Body of pancreas (tissue), 4 donors: ENCODE results near the gene LRG1. TPM values are rescaled to one million over a fixed set of nuclear protein-coding genes. Genes with fewer than 3 reads are reported as not detected.
A peak's percentile ranks its signal among the peaks of the same experiment; 100 is the strongest.
"Not testable (repeated sequence)": the region's sequence is repeated elsewhere in the genome, so short reads cannot be mapped to it uniquely, and the experiment has no call there.

Source experiments
- ATAC-seq: fragments of 150-250 bp; one replicate; pipeline ENCODE4 v1.9.1; 2016
- DNase-seq, 4 donors: peaks; one replicate each; pipeline ENCODE4 v3.0.0-alpha.2; 2019
- H3K27ac ChIP-seq, 4 donors: fragments of 200-600 bp; sonication (generic); 1 replicate in 3 of 4; 2 replicates in 1 of 4; pipeline versions ENCODE4 v1.5.1 to v1.6.1; 2016 to 2019; ENCODE audit warnings: mild to moderate bottlenecking in 1 of 4, mixed read lengths in 1 of 4, moderate library complexity in 1 of 4
- H3K27me3 ChIP-seq, 2 donors: fragments of 200-600 bp; sonication (generic); one replicate each; pipeline ENCODE4 v1.6.0; 2016; ENCODE audit warnings: mild to moderate bottlenecking in 1 of 2
- H3K36me3 ChIP-seq, 2 donors: fragments of 200-600 bp; sonication (generic); replicated peaks in 1 of 2; 2 replicates each; pipeline ENCODE4 v1.5.1; 2016; ENCODE audit warnings: low read depth in 2 of 2; ENCODE audit not compliant: insufficient read depth in 1 of 2
- H3K4me1 ChIP-seq: fragments of 200-600 bp; sonication (generic); one replicate; pipeline ENCODE4 v1.6.0; 2016
- H3K4me3 ChIP-seq, 2 donors: fragments of 200-600 bp; sonication (generic); 1 replicate in 1 of 2; 2 replicates in 1 of 2; pipeline ENCODE4 v1.5.1; 2016 to 2019
- H3K9me3 ChIP-seq, 3 donors: fragments of 200-600 bp; sonication (generic); 1 replicate in 2 of 3; 2 replicates in 1 of 3; pipeline ENCODE4 v1.5.1; 2016
- POLR2A ChIP-seq, 3 donors: fragments of 450-650 bp; IDR thresholded peaks; one replicate each; pipeline ENCODE4 v1.6.1; 2016; ENCODE audit warnings: antibody characterized with exemption in 3 of 3, mild to moderate bottlenecking in 2 of 3
- WGBS, 2 donors: methylation state at CpG; one replicate each; pipeline ENCODE4 v1.1.5; 2017; 5-methylcytosine and 5-hydroxymethylcytosine counted together
- intact Hi-C: fragments of 100-400 bp; cut with DNase I; formaldehyde crosslinking; loops from one replicate; pipeline ENCODE4 v1.15.1; 2023
- total RNA-seq, 2 donors: library from RNA; depleted of rRNA; stranded (reverse); fragments of >200 nt; gene quantifications; one replicate each; pipeline ENCODE4 v1.1.0, GENCODE V29; 2016
- TF ChIP-seq, protein P1 (sequence below), 7 experiments: fragments of 450-650 bp in 4 of 7; fragments of 200-600 bp in 3 of 7; sonication (generic) in 3 of 7; IDR thresholded peaks; one replicate each; pipeline ENCODE4 v1.5.1; 2016 to 2019; ENCODE audit warnings: antibody characterized with exemption in 7 of 7

Gene LRG1
- total RNA-seq, 2 donors from 2014 or later: 8.8 to 21.1 TPM

DNA sequence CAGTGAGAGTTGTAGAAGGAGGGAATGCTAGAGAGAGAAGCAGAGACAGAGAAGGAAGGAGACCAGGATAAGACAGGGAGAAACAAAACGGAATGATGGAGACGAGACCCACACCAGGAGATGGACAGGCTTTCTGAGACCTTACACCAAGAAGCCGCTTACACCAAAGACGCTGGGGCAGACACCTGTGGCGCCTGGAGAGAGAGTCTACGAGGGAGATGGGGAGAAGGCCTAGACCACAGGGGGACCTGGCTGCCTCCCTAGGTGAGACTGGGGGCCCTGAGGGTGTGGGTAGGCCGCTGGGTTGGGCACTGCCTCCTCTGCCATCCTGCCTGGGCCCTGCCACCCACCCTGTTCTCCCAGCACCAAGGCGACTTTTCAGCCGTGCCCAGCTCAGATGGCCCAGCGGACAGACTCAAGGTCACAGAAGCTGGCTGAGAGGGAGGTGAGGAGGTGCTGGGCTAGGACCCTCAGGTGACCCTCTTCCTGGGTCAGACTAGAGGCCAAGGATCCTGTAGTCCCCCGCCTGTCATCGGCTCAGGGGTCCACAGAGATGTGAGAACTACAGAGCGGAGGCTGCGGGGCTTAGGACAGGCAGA lies 9.8 kb downstream of the LRG1 start:
- Histone ChIP-seq H3K27ac (no peak overlapping the region), H3K4me1 (peaks cover 29% of the 10 kb centered on the region), H3K27me3 (no peaks in the 10 kb centered on the region), H3K4me3 (no peak overlapping the region), H3K36me3 (peaks cover 0 to 5% of the 10 kb centered on the region in 2 donors), H3K9me3 (no peaks in the 10 kb centered on the region)
- TF ChIP-seq, protein P1, sequence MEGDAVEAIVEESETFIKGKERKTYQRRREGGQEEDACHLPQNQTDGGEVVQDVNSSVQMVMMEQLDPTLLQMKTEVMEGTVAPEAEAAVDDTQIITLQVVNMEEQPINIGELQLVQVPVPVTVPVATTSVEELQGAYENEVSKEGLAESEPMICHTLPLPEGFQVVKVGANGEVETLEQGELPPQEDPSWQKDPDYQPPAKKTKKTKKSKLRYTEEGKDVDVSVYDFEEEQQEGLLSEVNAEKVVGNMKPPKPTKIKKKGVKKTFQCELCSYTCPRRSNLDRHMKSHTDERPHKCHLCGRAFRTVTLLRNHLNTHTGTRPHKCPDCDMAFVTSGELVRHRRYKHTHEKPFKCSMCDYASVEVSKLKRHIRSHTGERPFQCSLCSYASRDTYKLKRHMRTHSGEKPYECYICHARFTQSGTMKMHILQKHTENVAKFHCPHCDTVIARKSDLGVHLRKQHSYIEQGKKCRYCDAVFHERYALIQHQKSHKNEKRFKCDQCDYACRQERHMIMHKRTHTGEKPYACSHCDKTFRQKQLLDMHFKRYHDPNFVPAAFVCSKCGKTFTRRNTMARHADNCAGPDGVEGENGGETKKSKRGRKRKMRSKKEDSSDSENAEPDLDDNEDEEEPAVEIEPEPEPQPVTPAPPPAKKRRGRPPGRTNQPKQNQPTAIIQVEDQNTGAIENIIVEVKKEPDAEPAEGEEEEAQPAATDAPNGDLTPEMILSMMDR (IDR thresholded peaks at IDR 0.05): no peak
- no peak for TF ChIP-seq POLR2A (IDR thresholded peaks at IDR 0.05)
- ATAC-seq (no peak), DNase-seq (no peak)
- WGBS, 2 donors: 76 to 78% methylated on average over 13 to 14 of the region's 14 CpGs
- intact Hi-C loops: no loop called here

DNA sequence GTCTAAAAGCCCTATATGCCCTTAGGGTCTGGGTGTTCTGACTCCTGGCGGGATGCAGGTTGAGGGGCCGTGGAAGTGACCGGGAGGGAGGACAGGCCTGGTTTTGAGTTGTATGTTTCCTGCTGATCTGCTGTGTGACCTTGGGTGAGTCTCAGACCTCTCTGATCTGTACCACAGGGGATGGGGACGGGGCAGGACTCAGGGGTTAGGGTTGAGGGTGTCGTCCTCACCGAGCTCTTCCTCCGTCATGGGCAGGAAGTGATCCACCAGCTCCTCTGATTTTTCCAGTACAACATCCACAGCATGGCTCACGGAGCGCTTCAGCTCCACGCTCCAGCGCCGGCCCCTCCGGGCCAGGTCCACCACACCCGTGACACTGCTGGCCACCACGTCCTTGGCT lies 11.0 kb downstream of the LRG1 start:
- Histone ChIP-seq H3K27ac (no peak overlapping the region), H3K27me3 (no peaks in the 10 kb centered on the region), H3K4me3 (no peak overlapping the region), H3K4me1 (peaks cover 17% of the 10 kb centered on the region), H3K36me3 (peaks cover 0 to 5% of the 10 kb centered on the region in 2 donors), H3K9me3 (no peaks in the 10 kb centered on the region)
- TF ChIP-seq, protein P1 (IDR thresholded peaks at IDR 0.05): no peak
- TF ChIP-seq POLR2A (IDR thresholded peaks at IDR 0.05): no peak
- DNase-seq (no peak), ATAC-seq (no peak)
- 85 to 93% methylated on average over 14 to 15 of the region's 15 CpGs for WGBS, 2 donors
- intact Hi-C loops: no loop called here

DNA sequence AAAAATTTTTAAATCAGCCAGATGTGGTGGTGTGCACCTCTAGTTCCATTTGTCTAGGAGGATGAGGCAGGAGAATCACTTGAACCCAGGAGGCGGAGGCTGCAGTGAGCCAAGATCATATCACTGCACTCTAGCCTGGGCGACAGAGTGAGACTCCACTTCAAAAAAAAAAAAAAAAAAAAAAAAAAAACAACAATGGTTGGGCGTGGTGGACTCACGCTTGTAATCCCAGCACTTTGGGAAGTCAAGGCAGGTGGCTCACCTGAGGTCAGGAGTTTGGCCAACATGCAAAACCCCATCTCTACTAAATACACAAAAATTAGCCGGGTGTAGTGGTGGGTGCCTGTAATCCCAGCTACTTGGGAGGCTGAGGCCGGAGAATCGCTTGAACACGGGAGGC lies 12.5 kb downstream of the LRG1 start:
- H3K4me3 ChIP-seq, H3K27me3 ChIP-seq, H3K27ac ChIP-seq, ATAC-seq, intact Hi-C loops, DNase-seq, H3K9me3 ChIP-seq, H3K36me3 ChIP-seq: not testable (repeated sequence)
- H3K4me1 ChIP-seq: peaks cover 13% of the 10 kb centered on the region
- 85 to 96% methylated on average over 8 of the region's 8 CpGs for WGBS, 2 donors

DNA sequence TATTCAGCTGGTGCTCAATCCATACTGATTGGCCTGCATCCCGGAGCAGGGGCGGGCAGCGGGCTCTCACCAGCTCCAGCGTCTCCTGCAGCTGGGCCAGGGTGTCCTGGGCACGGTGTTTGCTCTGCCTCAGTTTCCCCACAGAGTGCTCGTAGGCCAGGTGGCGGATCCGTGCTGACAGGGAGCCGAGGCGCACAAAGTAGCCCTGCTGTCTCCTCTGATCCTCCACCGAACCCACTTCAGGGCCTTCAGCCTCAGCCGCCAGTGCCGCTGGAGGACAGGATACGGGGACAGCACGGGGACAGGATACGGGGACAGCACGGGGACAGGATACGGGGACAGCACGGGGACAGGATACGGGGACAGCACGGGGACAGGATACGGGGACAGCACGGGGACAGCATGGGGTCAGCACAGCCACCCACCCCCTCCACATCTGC lies 14.3 kb downstream of the LRG1 start:
- Histone ChIP-seq H3K27me3 (no peaks in the 10 kb centered on the region), H3K27ac (no peak overlapping the region), H3K9me3 (no peaks in the 10 kb centered on the region), H3K4me1 (no peaks in the 10 kb centered on the region), H3K4me3 (no peak overlapping the region), H3K36me3 (peaks cover 0 to 5% of the 10 kb centered on the region in 2 donors)
- DNase-seq: no peak
- TF ChIP-seq, protein P1 (IDR thresholded peaks at IDR 0.05): no peak
- TF ChIP-seq POLR2A (IDR thresholded peaks at IDR 0.05): no peak
- WGBS, 2 donors: 84 to 91% methylated on average over 17 to 19 of the region's 23 CpGs
- intact Hi-C loops: no loop called here
- no peak for ATAC-seq

DNA sequence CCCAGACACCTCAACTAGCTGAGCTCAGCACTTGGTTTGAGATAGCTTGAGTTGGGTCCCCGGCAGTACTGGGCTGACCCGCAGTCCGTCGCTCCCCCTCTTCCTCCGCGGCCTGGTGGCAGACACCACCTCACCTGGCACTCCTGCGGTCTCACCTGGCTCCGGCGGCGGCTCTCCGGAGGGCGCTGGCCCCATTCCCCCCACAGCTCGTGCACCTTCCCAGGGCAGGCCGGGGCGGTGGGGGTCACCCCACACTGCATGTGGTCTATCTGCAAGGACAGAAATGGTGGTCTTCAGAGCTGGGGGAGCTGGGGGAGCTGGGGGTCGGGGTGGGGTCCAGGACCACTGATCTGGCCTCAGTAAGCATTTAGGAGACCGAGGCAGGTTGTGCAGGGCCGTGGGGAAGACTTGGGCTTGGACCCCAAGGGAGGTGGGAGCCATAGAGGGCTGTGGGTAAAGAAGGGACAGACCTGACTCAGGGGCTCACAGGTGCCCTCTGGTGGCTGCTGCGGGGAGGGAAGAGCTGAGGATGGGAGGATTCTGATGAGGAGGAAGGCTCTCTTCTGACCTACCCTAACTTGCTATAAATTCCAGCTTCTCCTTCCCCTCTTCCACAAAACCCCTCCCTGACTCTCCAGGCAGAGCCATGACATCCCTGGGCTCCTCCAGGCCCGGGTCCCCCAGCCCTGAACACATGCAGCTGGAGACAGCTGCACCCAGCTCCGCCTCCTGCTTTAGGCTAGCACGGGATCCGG lies 14.9 kb downstream of the LRG1 start:
- 65 to 88% methylated on average over 14 to 22 of the region's 23 CpGs for WGBS, 2 donors
- Histone ChIP-seq H3K36me3 (peaks cover 0 to 5% of the 10 kb centered on the region in 2 donors), H3K4me3 (no peak overlapping the region), H3K4me1 (no peaks in the 10 kb centered on the region), H3K27me3 (no peaks in the 10 kb centered on the region), H3K9me3 (no peaks in the 10 kb centered on the region), H3K27ac (no peak overlapping the region)
- ATAC-seq: no peak
- intact Hi-C loops: no loop called here
- no peak for TF ChIP-seq POLR2A (IDR thresholded peaks at IDR 0.05)
- TF ChIP-seq, protein P1 (IDR thresholded peaks at IDR 0.05): peak; percentile 38 to 58 (median 50)
- DNase-seq: peak; percentile 47 to 66 (median 58)
